SIG-M5 (cell line): Measurements from ENCODE around the gene MRPL34.
A peak's percentile ranks its signal among the peaks of the same experiment; 100 is the strongest.

ENCODE experiments used
- DNase-seq: peaks from one replicate; lab custom pipeline; 2025; lab: John Stamatoyannopoulos, UW

MRPL34 gene

GRCh38 chr19:17328517-17329365 lies 23.1 kb downstream of the MRPL34 start:
- no peak for DNase-seq

- DNase-seq: no peak
Measured at GRCh38 chr19:17329366-17330261, 23.9 kb downstream of the MRPL34 start.

- DNase-seq: no peak
Measured at GRCh38 chr19:17330262-17331044, 24.8 kb downstream of the MRPL34 start.

- DNase-seq: no peak
Measured at GRCh38 chr19:17331045-17331558, 25.4 kb downstream of the MRPL34 start.

GRCh38 chr19:17332360-17332676 lies 26.6 kb downstream of the MRPL34 start:
- DNase-seq: no peak

- DNase-seq: no peak
Measured at GRCh38 chr19:17332677-17333581, 27.3 kb downstream of the MRPL34 start.

GRCh38 chr19:17333611-17334413 lies 28.1 kb downstream of the MRPL34 start:
- DNase-seq: no peak

- peak; percentile 58 for DNase-seq
Measured at GRCh38 chr19:17334414-17335409, 29.0 kb downstream of the MRPL34 start, which contains the start of gene ANO8. ANO8 (minus strand) TSS chr19:17334855; CDS start chr19:17334670, 185 bp downstream.

GRCh38 chr19:17335575-17335974 lies 29.9 kb downstream of the MRPL34 start:
- no peak for DNase-seq

GRCh38 chr19:17336872-17337674 lies 31.4 kb downstream of the MRPL34 start, which contains the start of gene GTPBP3:
GTPBP3 (plus strand) TSS chr19:17337553; CDS start chr19:17337612, 59 bp downstream.
- DNase-seq: peak; percentile 93

GRCh38 chr19:17337675-17338432 lies 32.2 kb downstream of the MRPL34 start:
- no peak for DNase-seq

GRCh38 chr19:17338433-17339078 lies 32.9 kb downstream of the MRPL34 start:
- DNase-seq: no peak

- DNase-seq: no peak
Measured at GRCh38 chr19:17339088-17339741, 33.5 kb downstream of the MRPL34 start.

- DNase-seq: no peak
Measured at GRCh38 chr19:17340302-17340870, 34.7 kb downstream of the MRPL34 start.

GRCh38 chr19:17340871-17341357 lies 35.2 kb downstream of the MRPL34 start:
- DNase-seq: no peak
